Measurements from ENCODE around the gene PIP5KL1. TPM values are rescaled to one million over a fixed set of nuclear protein-coding genes. Genes with fewer than 3 reads are reported as not detected.

Gene PIP5KL1
- total and polyA plus RNA-seq, 9 donors: 0.10 to 4.0 (median 1.9) TPM

DNA sequence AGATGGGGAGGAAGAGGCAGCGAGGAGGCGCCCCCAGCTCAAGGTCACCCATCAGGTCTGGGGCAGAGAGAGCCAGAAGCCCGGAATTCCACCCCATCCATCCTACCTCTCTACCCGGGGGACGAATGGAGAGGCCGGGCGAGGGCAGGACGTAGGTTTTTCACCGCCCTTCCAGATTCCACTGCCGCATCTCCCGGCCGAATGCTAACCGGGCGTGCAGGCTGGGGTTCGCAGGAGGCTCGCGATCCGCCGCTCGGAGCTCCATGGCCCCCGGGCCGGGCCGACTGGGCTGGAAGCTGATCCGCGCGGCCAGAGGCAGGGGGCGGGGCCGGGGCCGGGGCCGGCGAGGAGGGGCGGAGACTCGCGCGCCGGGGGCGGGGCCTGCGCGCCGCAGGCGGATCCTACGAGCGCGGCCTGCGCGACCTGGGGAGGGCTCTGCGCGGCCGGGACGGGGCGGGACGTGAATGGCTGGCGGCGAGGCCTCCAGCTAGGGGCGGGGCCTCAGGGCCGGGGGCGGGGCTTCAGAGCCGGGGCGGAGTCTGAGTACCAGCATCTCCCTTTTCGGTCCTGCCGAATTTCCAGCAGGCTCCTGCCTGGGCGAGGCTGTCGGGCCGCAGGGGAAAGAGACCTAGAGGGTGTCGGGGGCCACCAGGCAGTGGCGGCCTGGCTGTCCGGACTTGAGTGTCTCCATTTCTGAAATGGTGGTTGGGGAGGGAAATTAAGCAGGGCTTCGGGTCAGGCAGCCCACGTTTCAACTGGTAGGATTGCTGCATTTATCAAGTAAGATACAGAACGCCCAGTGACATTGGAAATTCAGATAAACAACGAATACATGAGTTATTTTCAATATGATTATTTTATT is 13.6 kb downstream of the PIP5KL1 start, which contains the start of gene ST6GALNAC4:
TSS of gene ST6GALNAC4 (minus strand) at position 322 of the 862 bp plus-strand sequence. CDS start 622 bp downstream, outside the sequence.
- Histone ChIP-seq H3K9me3 (no peaks in the 10 kb centered on the region), H3K4me3 (peak within 1 kb of the TSS; percentile 76), H3K27ac (peak within 1 kb of the TSS; percentile 39 to 69), H3K36me3 (no peaks in the 10 kb centered on the region), H3K4me1 (ENCODE audit: insufficient read depth) (peaks cover 6% of the 10 kb centered on the region), H3K27me3 (no peaks in the 10 kb centered on the region)
- TF ChIP-seq, protein P1, sequence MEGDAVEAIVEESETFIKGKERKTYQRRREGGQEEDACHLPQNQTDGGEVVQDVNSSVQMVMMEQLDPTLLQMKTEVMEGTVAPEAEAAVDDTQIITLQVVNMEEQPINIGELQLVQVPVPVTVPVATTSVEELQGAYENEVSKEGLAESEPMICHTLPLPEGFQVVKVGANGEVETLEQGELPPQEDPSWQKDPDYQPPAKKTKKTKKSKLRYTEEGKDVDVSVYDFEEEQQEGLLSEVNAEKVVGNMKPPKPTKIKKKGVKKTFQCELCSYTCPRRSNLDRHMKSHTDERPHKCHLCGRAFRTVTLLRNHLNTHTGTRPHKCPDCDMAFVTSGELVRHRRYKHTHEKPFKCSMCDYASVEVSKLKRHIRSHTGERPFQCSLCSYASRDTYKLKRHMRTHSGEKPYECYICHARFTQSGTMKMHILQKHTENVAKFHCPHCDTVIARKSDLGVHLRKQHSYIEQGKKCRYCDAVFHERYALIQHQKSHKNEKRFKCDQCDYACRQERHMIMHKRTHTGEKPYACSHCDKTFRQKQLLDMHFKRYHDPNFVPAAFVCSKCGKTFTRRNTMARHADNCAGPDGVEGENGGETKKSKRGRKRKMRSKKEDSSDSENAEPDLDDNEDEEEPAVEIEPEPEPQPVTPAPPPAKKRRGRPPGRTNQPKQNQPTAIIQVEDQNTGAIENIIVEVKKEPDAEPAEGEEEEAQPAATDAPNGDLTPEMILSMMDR (IDR thresholded peaks at IDR 0.05): no peak
- TF ChIP-seq EP300 (IDR thresholded peaks at IDR 0.05) (peak; percentile 9), POLR2A (IDR thresholded peaks at IDR 0.05) (peak; percentile 64)
- DNase-seq: peak; percentile 94 to 98 (median 97)
- intact Hi-C loops (cut with DNase I): loop anchor here in 1 of 4 donors (5.0 kb wide), 1 partner anchor 130 kb away; the partner anchor contains the start of gene CDK9
- WGBS, 3 donors: 1 to 2% (median 2%) methylated on average over 44 to 71 of the region's 71 CpGs

DNA sequence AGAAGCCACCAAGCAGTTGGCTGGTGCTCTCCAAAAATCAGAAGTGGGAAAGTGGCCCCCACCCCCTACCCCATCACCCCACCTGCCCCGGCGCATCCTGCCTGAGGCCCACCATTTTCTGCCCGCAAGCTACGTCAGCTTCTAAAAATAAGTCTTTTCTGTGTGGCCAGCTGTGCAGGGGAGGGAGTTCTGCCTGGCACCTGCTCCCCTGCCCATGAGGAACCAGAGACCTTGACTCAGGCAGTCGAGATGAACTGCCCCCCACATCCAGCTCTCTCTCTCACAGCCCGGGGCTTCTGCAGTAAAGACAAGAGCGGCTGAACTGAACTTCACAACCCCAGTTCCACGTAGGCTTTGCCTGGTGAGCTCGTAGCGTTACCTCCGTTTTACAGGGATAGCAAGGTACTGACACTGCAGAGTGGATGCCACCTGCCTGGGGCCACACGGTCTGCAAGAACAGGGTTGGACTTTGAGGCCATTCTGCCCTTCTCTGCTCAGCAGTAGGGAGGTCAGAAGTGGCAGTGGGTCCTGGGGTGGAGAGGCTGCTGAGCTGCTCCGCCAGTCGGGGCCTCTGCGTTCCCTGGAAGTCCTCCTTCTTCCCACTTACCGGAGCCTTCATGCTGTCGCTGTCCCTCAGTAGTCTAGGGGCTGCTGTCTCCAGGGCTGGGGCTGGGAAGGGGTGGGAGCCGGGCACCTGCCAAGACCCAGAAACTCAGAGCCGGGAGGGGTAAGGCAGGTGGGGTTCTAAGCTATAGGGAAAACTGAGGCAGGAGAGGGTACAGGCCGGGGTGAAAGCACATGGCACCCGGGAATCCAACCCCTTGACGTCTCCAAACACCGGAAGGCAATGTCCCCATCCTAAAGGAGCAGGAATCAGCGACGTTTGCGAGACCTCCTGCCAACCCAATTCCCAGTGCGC is 14.5 kb downstream of the PIP5KL1 start:
- WGBS, 3 donors: 16 to 22% (median 18%) methylated on average over 27 of the region's 27 CpGs
- Histone ChIP-seq H3K9me3 (no peaks in the 10 kb centered on the region), H3K4me3 (peak overlapping the region; percentile 76), H3K4me1 (ENCODE audit: insufficient read depth) (peaks cover 4% of the 10 kb centered on the region), H3K36me3 (no peaks in the 10 kb centered on the region), H3K27ac (peak overlapping the region; percentile 39 to 62), H3K27me3 (no peaks in the 10 kb centered on the region)
- intact Hi-C loops (cut with DNase I): loop anchor here in 1 of 4 donors (5.0 kb wide), 1 partner anchor 129 kb away; the partner anchor contains the start of gene CDK9
- TF ChIP-seq POLR2A (IDR thresholded peaks at IDR 0.05) (no peak), EP300 (IDR thresholded peaks at IDR 0.05) (no peak)
- TF ChIP-seq, protein P1 (IDR thresholded peaks at IDR 0.05): no peak
- peak in 1 of 5 donors; percentile 36 for DNase-seq

DNA sequence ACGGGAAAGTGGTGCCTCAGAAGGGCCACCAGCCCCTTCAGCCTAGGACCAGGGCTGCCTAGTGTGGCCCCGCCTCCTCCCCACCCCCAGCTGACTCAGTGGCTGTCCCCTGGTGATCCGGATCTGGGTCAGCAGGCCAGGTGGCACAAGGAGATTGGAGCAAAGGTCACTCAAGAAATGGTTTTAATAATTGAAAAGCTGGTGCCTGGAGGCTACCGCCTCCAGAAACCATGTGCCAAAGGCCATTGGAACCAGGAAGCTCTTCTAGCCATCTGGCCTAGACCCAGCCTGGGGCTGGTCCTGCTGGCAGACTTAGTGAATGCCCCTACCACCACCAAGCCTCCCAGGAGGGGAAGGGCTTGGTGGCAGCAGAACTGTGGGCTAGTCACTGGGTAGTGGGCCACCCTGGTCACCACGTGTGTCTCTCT is 15.2 kb downstream of the PIP5KL1 start:
- WGBS, 3 donors: 70 to 77% (median 76%) methylated on average over 5 of the region's 5 CpGs
- no peaks in the 10 kb centered on the region for H3K27me3 ChIP-seq
- no peaks in the 10 kb centered on the region for H3K9me3 ChIP-seq
- H3K36me3 ChIP-seq: no peaks in the 10 kb centered on the region
- peak in 1 of 5 donors; percentile 43 for DNase-seq
- intact Hi-C loops (cut with DNase I): loop anchor here in 1 of 4 donors (5.0 kb wide), 1 partner anchor 128 kb away; the partner anchor contains the start of gene CDK9
- peaks cover 4% of the 10 kb centered on the region for H3K4me1 ChIP-seq (ENCODE audit: insufficient read depth)
- TF ChIP-seq POLR2A (IDR thresholded peaks at IDR 0.05) (no peak), EP300 (IDR thresholded peaks at IDR 0.05) (no peak)
- TF ChIP-seq, protein P1 (IDR thresholded peaks at IDR 0.05): no peak
- H3K27ac ChIP-seq: peak overlapping the region; percentile 39 to 62
- H3K4me3 ChIP-seq: peak overlapping the region; percentile 76

DNA sequence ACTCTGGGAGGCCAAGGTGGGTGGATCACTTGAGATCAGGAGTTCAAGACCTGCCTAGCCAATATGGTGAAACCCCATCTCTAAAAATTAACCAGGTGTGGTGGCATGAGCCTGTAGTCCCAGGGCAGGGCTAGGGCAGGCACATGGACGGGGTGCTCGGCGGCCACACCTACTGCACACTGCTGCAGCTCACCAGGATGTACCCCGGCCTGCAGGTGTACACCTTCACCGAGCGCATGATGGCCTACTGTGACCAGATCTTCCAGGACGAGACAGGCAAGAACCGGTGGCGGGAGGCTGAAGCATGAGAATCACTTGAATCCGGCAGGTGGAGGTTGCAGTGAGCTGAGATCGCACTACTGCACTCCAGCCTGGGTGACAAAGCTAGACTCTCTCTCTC is 16.9 kb downstream of the PIP5KL1 start:
- Histone ChIP-seq H3K27ac (no peak overlapping the region), H3K4me1 (ENCODE audit: insufficient read depth) (peaks cover 4% of the 10 kb centered on the region), H3K4me3 (no peak overlapping the region), H3K9me3 (no peaks in the 10 kb centered on the region), H3K27me3 (no peaks in the 10 kb centered on the region), H3K36me3 (no peaks in the 10 kb centered on the region)
- intact Hi-C loops (cut with DNase I): no loop called here
- WGBS, 3 donors: 95 to 96% (median 96%) methylated on average over 11 of the region's 11 CpGs
- TF ChIP-seq POLR2A (IDR thresholded peaks at IDR 0.05) (no peak), EP300 (IDR thresholded peaks at IDR 0.05) (no peak)
- TF ChIP-seq, protein P1 (IDR thresholded peaks at IDR 0.05): no peak
- DNase-seq: peak in 1 of 5 donors; percentile 29

All from ovary (tissue), 9 donors.